ENCODE data around the gene ERICH3.
A peak's percentile ranks its signal among the peaks of the same experiment; 100 is the strongest.
"Not testable (repeated sequence)": the region's sequence is repeated elsewhere in the genome, so short reads cannot be mapped to it uniquely, and the experiment has no call there.

Gene ERICH3

GRCh38 chr1:74679811-74680210 lies 6.2 kb upstream of the ERICH3 start:
- no peak for DNase-seq

DNA sequence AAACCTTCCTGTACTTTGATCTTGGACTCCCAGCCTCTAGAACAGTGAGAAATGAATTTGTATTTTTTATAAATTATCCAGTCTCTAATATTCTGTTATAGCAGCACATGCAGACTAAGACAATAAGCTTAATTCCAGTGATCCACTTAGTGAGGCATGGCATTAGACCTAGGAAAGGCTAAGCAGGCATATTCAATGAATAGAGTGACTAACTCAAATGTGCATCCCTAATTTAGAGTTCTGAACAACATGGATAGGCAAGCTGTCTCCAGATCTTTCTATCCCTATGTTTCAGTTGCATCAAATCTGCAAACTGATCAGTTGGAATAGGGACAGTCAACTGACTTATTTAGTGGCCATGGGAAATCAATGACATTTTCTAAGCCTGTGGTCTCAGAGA lies 4.3 kb upstream of the ERICH3 start:
- DNase-seq = no peak

DNA sequence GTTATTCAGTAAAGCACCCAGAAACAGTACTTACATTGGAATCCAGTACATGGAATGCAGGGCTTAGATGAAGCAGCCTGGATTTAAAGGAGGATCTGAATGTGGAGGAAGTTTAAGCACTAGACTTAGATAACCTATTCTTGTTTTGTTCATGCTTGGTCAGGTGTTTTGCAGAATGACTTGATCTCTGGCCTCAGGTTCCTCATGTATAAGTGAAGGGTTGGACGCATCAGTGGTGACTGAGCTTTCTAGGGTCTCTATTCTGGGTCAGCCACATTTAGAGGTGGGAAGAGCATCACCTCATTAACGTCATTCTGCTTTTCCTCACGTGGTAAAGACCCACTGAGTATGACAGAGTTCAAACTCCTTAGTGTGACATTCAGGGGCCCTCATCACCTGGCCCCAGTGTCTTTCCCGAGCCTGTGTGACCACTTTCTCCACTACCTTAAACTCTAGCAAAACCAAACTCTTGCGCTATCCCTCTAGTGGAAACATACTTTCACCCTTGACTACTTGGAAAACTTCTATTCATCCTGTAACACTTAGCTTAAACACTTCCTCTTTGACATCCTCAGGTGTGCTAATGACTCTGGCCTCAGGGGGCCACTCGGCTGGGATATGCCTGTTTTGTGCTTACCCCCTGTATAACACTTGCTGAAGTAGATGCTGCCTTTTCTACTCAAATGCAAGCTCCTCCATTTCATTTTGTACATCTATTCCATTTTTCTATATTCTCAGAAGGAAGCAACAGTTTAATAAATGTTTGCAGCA lies 871 bp upstream of the ERICH3 start:
- DNase-seq = no peak

- not testable (repeated sequence) for DNase-seq
Observed at GRCh38 chr1:74670866-74671265, 2.7 kb downstream of the ERICH3 start.

GRCh38 chr1:74654708-74655107 lies 18.9 kb downstream of the ERICH3 start:
- DNase-seq = no peak

DNA sequence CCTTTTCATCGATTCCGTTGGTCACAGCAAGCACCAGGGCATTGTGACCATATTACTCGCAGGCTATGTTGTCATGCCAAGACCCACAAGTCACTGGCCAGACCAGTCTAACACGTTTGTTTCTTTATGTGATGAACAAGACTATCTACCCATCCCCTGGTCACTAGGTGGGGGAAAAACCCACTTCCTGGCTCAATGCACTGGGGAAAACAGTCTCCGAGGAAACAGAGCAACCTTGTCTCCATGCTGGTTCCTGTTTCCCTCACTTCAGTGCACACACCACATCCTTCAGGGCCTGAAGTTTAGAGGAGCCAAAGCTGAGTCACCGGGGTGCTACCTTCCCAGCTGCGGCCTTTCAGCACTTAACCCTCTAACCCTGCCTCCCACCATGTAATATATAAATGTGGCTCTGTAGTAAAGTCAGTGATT lies 20.9 kb downstream of the ERICH3 start:
- peak; percentile 76 to 77 for DNase-seq

DNA sequence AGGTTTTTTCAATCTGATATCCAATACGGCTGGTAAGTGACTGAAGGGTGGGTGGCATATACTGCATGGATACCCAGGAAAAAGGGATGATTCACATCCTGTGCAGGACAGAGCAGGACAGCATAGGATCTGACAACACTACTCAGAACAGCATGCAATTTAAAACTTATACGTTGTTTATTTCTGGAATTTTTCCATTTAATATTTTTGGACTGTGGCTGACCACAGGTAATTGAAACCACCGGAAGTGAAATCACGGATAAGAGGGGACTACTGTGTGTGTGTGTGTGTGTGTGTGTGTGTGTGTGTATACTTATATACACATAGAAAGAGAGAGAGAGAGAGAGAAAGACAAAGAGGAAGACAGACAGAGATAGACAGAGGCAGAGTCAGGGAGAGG lies 23.0 kb downstream of the ERICH3 start:
- DNase-seq = no peak

GRCh38 chr1:74641876-74642275 lies 31.7 kb downstream of the ERICH3 start:
- no peak for DNase-seq

DNA sequence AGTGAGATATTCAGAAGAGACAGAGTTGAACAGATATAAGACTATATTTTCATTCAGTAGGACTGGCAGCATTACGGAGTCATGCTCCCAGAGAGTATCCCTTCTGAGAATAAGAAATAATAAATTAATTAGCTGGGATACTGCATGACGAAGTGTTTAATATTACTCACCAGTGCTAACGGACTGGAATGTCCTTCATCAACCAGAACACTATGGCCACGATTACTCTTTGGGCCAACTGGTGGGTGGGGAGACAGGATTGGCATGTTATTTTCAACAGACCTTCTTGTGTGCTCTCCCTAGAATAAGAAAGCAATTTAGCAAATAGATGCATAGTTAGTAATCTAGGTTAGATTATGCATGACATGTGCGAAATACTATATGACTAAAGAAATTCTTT lies 32.4 kb downstream of the ERICH3 start:
- DNase-seq = no peak

DNA sequence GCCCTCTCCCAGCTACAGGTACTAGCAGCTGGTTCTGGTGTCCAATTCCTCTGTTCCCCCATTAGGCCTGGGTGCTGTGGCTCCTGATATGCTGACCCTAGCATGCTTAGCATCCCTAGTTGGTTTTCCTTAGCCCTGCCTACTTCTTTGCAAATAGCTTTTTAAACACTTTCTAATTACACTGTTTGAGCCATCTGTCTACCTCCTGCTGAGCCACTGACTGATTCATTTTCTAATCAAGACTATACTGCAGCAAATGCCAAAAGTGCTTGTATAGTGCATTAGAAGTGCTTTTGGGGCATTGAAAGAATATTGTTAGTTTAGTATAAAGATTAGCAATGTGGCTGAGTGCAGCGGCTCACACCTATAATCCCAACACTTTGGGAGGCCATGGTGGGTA lies 36.3 kb downstream of the ERICH3 start:
- no peak for DNase-seq

- DNase-seq = no peak
Observed at GRCh38 chr1:74629283-74629682, 44.3 kb downstream of the ERICH3 start.

DNA sequence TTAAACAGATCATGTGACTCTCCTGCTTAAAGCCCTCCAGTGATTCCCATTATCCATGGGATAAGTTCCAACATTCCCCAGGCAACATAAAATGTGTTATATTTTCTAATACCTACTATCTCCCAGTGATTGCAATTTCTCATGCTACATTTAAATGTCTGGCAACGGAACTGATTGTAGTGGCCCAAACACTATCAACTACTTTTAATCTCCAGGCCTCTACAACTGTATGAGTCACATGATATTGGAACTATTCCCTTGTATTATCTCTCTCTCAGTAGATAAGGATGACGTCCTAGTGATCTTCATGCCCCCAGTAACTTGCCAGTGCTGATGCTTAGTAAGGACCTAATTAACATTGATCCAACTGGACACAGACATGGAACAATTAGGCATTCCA lies 49.9 kb downstream of the ERICH3 start:
- no peak for DNase-seq

DNA sequence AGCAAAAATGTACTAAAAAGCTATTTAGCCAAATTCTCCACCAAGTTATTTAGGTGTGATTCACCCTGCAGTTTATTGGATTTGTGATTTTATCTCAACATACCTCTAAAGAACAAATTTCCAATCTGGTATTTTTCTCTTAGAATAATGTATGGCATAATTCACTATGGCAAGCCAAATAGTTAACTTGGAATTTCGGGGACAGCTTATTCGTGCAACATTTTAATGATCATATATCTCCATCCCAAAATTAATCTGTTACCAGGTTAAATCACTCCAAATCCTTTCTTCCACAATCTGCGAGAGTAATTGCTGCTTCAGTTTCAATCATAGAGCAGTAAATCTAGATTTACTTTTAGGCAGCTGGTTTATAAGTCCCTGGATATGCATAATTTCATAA lies 53.4 kb downstream of the ERICH3 start:
- no peak for DNase-seq

DNA sequence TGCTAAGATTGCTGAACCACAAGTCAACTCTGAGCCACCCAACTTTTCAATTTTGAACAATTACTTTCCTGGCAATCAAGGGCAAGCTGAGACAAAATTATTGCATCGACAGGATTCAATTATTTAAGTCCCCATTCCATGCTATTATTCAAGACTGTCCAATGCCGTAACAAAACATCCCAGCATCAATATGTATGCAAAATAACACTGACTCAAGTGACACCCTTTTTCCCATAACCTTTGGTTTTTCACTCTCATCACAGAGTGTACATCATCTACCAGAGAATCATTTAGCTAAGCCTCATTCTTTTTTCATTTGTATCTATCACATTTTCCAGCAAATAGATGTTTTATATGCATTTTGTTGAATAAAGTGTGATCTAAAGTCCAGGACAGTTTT lies 54.6 kb downstream of the ERICH3 start:
- DNase-seq = no peak

GRCh38 chr1:74613894-74614293 lies 59.7 kb downstream of the ERICH3 start:
- DNase-seq = no peak

GRCh38 chr1:74611887-74612286 lies 61.7 kb downstream of the ERICH3 start:
- no peak for DNase-seq

DNA sequence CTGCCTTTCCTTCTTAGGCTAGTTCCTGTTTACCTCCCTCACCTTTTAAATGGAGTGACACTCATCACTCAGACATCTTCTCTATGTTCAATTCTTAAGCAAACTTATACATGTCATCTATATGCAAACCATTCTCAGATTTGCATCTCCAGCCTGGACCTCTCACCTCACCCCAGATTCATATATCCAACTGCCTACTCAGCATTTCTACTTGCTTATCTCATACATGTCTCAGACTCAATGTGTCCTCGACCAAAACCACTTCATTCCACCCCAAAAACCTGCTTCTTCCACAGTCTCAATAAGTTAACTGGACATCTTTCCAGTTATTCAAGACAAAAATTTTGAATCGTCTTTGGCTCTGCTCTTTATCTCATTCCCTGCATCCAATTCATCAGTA lies 62.6 kb downstream of the ERICH3 start:
- no peak for DNase-seq

- no peak for DNase-seq
Observed at GRCh38 chr1:74609810-74610371, 63.7 kb downstream of the ERICH3 start.

DNA sequence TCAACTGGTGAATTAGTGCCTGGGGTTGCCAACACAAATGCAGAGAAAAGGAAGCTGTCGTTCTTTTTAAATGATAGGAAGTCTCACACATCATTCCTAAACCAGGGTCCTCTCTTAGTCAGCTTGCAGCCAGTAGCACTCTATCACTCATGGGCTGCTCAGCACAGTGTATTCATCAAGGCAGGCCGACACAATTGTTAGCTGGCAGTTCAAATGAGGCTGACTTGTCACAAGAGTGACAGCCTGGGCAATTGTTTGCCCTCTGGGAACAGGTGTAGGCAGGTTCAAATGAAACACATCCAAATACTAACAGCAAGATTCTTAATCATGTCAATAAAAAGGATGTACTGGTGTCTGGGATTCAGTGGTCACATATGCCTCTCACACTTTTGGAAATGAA lies 76.9 kb downstream of the ERICH3 start:
- DNase-seq = no peak

GRCh38 chr1:74593887-74594866 lies 79.4 kb downstream of the ERICH3 start:
- no peak for DNase-seq

- DNase-seq = no peak
Observed at GRCh38 chr1:74592580-74593355, 80.8 kb downstream of the ERICH3 start.

DNA sequence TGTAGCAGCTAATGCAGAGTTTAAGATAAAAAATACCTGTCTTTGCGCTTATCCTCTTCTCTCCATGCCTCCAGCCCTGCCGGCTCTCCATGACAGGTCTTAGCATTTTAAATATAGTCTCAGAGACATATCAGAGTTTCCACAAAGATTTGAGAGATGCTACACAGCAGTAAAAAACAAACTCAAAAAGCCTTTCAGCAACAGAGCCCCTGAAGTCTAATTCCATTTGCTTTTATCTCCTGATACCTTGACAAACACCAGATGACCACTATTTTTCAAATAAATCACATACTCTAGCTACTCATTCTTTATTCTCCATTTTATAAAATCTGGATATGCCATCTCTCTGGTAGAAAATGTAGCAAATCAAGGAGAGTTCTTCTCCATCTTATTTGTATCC lies 81.6 kb downstream of the ERICH3 start:
- no peak for DNase-seq

DNA sequence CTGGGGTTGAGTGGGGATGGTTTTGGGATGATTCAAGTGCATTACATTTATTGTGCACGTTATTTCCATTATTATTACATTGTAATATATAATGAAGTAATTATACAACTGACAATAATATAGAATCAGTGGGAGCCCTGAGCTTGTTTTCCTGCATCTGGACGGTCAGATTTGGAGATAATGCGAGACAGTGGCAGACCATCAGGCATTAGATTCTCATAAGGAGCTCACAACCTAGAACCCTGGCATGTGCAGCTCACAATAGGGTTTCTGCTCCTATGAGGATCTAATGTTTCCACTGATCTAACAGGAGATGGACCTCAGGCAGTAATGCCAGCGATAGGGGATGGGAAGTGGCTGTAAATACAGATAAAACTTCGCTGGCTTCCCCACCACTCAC lies 83.3 kb downstream of the ERICH3 start:
- no peak for DNase-seq
